DOHH2 (cell line): ENCODE results near the gene UBTD2.

Source experiments
- H3F3A ChIP-seq: fragments of 200-600 bp; sonication (generic), shearing (Covaris generic); 2 replicates; pipeline ENCODE4 v1.6.0; 2016; ENCODE audit warnings: antibody characterized with exemption, mild to moderate bottlenecking; ENCODE audit not compliant: control insufficient read depth, insufficient read depth
- H3K27ac ChIP-seq: fragments of 200-600 bp; sonication (generic); 2 replicates; pipeline ENCODE4 v1.5.1; 2014; ENCODE audit warnings: low read depth, mild to moderate bottlenecking, low read length, moderate library complexity
- H3K27me3 ChIP-seq: fragments of 200-600 bp; sonication (generic); 2 replicates; pipeline ENCODE4 v1.6.1; 2014; ENCODE audit warnings: mild to moderate bottlenecking, low read length, mixed read lengths; ENCODE audit not compliant: control insufficient read depth
- H3K36me3 ChIP-seq: fragments of 200-600 bp; sonication (generic); 2 replicates; pipeline ENCODE4 v1.6.1; 2014; ENCODE audit warnings: mild to moderate bottlenecking, low read length, moderate library complexity, mixed read lengths; ENCODE audit not compliant: control insufficient read depth
- H3K4me1 ChIP-seq: fragments of 200-600 bp; sonication (generic); 2 replicates; pipeline ENCODE4 v1.6.1; 2014; ENCODE audit warnings: mild to moderate bottlenecking, low read length, mixed read lengths; ENCODE audit not compliant: control insufficient read depth
- H3K4me2 ChIP-seq: fragments of 200-600 bp; sonication (generic); 2 replicates; pipeline ENCODE4 v1.6.0; 2014; ENCODE audit warnings: mild to moderate bottlenecking, low read length, moderate library complexity
- H3K4me3 ChIP-seq: fragments of 200-600 bp; sonication (generic); 2 replicates; pipeline ENCODE4 v1.5.1; 2014; ENCODE audit warnings: mild to moderate bottlenecking, low read length, mixed read lengths
- H3K79me2 ChIP-seq: fragments of 200-600 bp; sonication (generic); 2 replicates; pipeline ENCODE4 v1.6.1; 2014; ENCODE audit warnings: mild to moderate bottlenecking, low read length, mixed read lengths; ENCODE audit not compliant: control insufficient read depth
- H3K9me2 ChIP-seq: fragments of 200-600 bp; sonication (generic); replicated peaks from 2 replicates; pipeline ENCODE4 v1.6.1; 2014; ENCODE audit warnings: mild to moderate bottlenecking, low read length, mixed read lengths; ENCODE audit not compliant: control insufficient read depth
- H3K9me3 ChIP-seq: fragments of 200-600 bp; sonication (generic); 2 replicates; pipeline ENCODE4 v1.6.1; 2014; ENCODE audit warnings: antibody characterized with exemption, low read length, mixed read lengths; ENCODE audit not compliant: control insufficient read depth, insufficient read depth
- H4K20me1 ChIP-seq: fragments of 200-600 bp; sonication (generic); 2 replicates; pipeline ENCODE4 v1.6.0; 2014; ENCODE audit warnings: low read depth, mild to moderate bottlenecking, antibody characterized with exemption, low read length, moderate library complexity; ENCODE audit not compliant: control insufficient read depth, insufficient read depth
- CTCF ChIP-seq: fragments of 200-600 bp; sonication (generic); IDR thresholded peaks from one replicate; pipeline ENCODE4 v1.5.1; 2014; ENCODE audit warnings: antibody characterized with exemption, mild to moderate bottlenecking, low read depth, low read length; ENCODE audit not compliant: poor library complexity, severe bottlenecking
- EZH2phosphoT487 ChIP-seq: fragments of 200-600 bp; sonication (generic); IDR thresholded peaks from 2 replicates; pipeline ENCODE4 v1.6.1; 2017; ENCODE audit warnings: borderline replicate concordance, mild to moderate bottlenecking, antibody characterized with exemption, low read length, moderate library complexity, mixed read lengths

The UBTD2 gene

GRCh38 chr5:172282272-172283019 is 1.1 kb downstream of the UBTD2 start:
- peaks cover 10% of the 10 kb centered on the region for H3F3A ChIP-seq
- H3K9me3 ChIP-seq, result no peaks in the 10 kb centered on the region
- H3K79me2 ChIP-seq, result peaks cover 60% of the 10 kb centered on the region
- H3K4me2 ChIP-seq, result peak overlapping the region; percentile 94
- peak overlapping the region; percentile 92 for H3K4me3 ChIP-seq
- 0 out of 2 replicates have a peak, but pooled peaks cover 6% of the 10 kb centered on the region for H4K20me1 ChIP-seq
- H3K4me1 ChIP-seq, result peaks cover 50% of the 10 kb centered on the region
- no peaks in the 10 kb centered on the region for H3K9me2 ChIP-seq
- no peaks in the 10 kb centered on the region for H3K27me3 ChIP-seq
- peaks cover 33% of the 10 kb centered on the region for H3K36me3 ChIP-seq
- no peak for TF ChIP-seq CTCF
- TF ChIP-seq EZH2phosphoT487, result no peak
- peak overlapping the region; percentile 52 for H3K27ac ChIP-seq

GRCh38 chr5:172281346-172281745 is 2.2 kb downstream of the UBTD2 start:
- peak overlapping the region; percentile 94 for H3K4me2 ChIP-seq
- no peaks in the 10 kb centered on the region for H3K9me3 ChIP-seq
- H3K4me1 ChIP-seq, result peaks cover 49% of the 10 kb centered on the region
- no peak overlapping the region for H3K27ac ChIP-seq
- H3K79me2 ChIP-seq, result peaks cover 71% of the 10 kb centered on the region
- peaks cover 36% of the 10 kb centered on the region for H3K36me3 ChIP-seq
- TF ChIP-seq EZH2phosphoT487 (no peak), CTCF (no peak)
- peaks cover 12% of the 10 kb centered on the region for H3F3A ChIP-seq
- peak overlapping the region; percentile 92 for H3K4me3 ChIP-seq
- H4K20me1 ChIP-seq, result 0 out of 2 replicates have a peak, but pooled peaks cover 6% of the 10 kb centered on the region
- no peaks in the 10 kb centered on the region for H3K9me2 ChIP-seq
- H3K27me3 ChIP-seq, result no peaks in the 10 kb centered on the region

GRCh38 chr5:172280929-172281328 is 2.6 kb downstream of the UBTD2 start:
- peak overlapping the region; percentile 94 for H3K4me2 ChIP-seq
- no peak overlapping the region for H3K4me3 ChIP-seq
- H4K20me1 ChIP-seq, result 0 out of 2 replicates have a peak, but pooled peaks cover 6% of the 10 kb centered on the region
- H3F3A ChIP-seq, result peaks cover 12% of the 10 kb centered on the region
- H3K79me2 ChIP-seq, result peaks cover 75% of the 10 kb centered on the region
- H3K9me3 ChIP-seq, result no peaks in the 10 kb centered on the region
- TF ChIP-seq CTCF (no peak), EZH2phosphoT487 (no peak)
- peaks cover 50% of the 10 kb centered on the region for H3K4me1 ChIP-seq
- no peaks in the 10 kb centered on the region for H3K27me3 ChIP-seq
- peaks cover 36% of the 10 kb centered on the region for H3K36me3 ChIP-seq
- H3K9me2 ChIP-seq, result no peaks in the 10 kb centered on the region
- H3K27ac ChIP-seq, result no peak overlapping the region
